Activated T-cell treated with anti-CD3 and anti-CD28 coated beads for 4 hours (primary cell): Measurements from ENCODE around the gene RBBP8NL.

Experiments
- DNase-seq: peaks from one replicate; pipeline ENCODE4 v3.0.0-alpha.2; 2020

Gene RBBP8NL

DNA sequence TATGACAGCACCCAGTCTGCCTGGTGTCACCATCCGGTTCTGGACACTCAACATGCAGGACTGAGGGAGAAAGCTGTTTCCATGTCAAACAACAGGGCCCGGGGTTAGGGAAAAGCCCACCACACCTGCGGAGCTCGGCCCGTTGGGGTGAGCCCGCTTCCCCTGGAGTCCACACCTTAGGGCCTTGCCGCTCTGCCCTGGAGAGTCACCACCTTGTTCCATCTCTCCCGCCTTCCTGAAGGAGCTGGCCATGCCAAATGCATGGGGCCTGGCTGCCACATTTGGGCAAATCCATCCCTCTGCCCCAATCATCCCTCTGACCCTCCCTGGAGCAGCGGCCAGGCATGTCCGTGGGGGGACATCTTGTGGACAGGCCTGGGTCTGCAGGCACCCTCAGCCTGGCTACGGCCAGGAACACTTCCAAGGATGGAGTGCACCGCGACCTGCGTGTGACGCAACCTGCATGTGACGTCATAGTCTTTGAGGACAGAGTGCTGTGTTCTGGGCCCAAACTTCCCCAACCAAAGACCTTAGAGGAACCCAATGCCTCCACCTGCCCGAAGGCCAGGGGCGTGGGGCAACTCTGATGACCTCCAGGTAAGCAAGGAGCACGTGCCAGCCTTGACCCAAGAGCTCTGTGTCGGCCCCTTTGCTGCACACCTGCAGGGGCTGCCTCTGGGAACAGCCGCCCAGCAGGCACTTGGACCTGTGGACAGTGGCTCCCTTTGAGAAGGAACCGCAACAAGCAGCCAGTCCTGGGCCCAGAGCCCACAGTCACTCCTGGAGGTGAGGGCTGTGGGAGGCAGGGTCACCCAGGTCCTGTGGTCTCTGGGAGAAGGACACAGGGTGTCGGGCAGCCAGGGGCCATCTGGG is 22.0 kb downstream of the RBBP8NL start:
- DNase-seq, result no peak

GRCh38 chr20:62404761-62405107 is 22.6 kb downstream of the RBBP8NL start:
- no peak for DNase-seq

DNA sequence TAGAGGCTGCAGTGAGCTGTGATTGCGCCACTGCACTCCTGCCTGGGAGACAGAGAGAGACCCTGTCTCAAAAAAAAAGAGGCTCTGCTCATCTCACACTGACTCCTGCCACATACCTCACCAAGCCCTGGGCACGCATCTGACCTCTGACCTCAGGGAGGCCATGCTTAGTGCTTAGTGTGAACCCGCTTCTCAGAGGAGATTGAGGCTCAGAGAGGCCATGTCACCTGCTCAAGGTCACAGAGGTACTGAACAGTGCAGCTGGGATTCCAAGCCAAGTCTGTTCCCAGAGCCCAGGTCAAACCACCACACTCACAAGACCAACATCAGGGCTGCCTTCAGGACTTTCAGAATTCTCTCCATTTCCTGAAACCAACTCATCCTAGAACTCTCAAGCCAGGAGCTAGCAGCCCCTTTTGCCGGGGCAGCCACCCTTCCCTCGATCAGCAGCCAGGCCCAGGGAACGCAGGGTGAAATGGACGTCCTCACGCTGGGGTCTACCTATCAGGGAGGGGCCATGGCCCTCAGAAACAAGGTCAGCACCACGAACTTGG is 23.1 kb downstream of the RBBP8NL start:
- no peak for DNase-seq

- DNase-seq, result no peak
Measured at GRCh38 chr20:62403331-62403730, 24.0 kb downstream of the RBBP8NL start.

GRCh38 chr20:62402456-62403150 is 24.7 kb downstream of the RBBP8NL start:
- no peak for DNase-seq

DNA sequence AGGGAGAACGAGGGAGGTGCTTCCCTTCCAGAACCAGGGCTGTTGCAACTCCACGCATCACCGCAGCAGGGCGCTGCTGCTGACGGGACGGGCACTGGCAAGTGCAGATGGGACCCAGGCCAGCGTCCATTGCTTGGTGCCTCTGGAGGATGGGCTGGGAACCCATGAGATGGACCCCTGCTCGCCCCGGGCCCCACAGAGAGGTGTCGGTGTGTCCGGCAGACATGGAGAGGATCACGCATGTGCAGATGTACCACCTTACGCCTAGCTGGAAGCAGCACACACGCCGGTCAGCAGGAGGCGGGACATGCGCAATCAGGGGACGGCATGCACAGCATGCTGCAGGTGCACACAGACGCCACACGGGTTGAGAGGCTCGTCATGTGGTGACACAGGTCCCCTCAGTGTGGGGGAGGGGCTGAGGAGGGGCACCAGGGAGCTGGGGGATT is 26.0 kb downstream of the RBBP8NL start:
- DNase-seq, result no peak

DNA sequence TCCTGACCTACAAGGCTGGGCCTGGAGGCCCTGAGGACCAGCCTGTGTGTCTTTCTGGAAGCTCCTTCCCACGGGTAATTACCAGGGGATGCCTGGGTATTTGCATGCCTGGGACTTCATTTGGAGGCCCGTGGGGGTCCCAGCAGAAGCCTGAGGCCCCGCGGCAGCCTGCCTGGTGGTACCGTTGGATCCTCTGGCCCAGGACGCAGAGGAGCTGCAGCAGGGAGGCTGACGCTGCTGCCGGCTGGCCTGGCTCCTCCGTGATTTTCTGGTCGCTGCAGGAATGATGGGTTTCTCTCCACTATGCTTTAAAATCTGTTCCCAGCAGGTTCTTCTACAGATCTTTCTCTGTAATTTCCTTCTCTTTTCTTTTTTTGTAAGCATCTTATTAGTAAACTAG is 26.8 kb downstream of the RBBP8NL start:
- DNase-seq, result no peak

DNA sequence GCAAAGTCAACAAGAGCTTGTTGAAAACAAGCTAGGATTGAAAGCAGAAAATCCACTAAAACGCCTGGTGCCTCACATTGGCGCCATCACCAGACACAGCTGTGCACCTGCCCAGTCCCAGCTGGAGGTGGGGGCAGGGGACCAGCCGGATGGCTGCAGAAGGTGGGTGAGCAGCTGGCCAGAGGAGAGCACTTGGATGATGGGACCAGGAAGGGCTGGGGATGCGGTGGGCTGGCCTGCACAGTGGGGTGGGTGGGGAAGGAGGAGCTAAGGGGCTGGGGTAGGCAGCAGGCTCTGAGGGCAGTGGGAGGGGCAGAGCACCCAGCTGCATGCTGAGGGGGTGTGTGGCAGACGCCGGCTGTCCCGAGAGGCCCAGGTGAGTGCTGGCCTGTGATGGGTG is 27.3 kb downstream of the RBBP8NL start:
- DNase-seq, result no peak

- no peak for DNase-seq
Measured at GRCh38 chr20:62398120-62398821, 29.1 kb downstream of the RBBP8NL start.

GRCh38 chr20:62396367-62397239 is 30.7 kb downstream of the RBBP8NL start:
- no peak for DNase-seq

- DNase-seq, result no peak
Measured at GRCh38 chr20:62395311-62396242, 31.8 kb downstream of the RBBP8NL start.

DNA sequence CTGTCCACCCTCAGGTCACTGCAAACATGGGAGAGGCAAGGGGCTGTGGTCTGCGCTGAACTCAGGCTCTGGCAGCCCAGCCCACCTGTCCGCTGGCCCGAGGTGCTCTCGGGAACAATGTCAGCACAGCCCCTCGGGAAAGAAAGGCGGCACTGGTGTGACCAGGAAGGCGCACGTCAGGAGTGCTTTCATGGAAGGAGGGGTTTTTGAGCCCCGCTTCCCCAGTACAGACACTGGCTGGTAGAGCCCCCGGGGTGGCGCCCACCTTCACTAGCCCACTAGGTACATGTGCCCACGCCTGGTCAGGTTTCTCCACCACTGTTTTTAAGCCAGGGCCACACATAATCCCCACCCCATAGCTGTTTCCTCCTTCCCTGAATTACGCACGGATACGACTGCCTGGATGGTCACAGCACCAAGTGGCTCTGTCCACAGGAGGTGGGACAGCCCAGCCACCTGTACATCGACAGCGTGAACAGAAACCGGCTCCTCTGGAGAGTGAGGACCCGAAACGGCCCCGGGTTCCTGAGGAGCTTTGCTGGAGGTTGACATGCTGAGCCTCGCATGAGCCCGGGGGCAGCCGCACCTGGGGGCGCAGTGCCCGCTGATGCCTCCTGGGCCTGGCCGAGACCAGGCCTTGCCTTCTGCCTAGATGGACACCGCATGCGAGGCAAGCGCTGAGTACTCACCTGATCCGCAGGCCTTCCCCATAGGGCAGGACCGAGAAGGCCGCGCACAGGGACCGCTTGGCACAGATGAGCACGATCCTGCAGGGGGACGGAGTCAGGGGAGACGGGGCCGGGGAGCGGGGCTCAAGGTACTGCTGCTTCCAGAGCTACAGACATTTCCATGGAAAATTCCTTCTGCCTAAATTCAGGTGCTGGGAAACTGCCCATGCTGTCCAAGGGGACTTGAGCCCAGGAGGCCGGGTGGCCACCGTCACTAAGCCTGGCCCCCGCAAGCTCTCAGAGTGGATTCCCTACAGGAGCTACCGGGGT is 32.8 kb downstream of the RBBP8NL start:
- DNase-seq, result no peak

- no peak for DNase-seq
Measured at GRCh38 chr20:62393830-62394229, 33.5 kb downstream of the RBBP8NL start.

GRCh38 chr20:62393335-62393665 is 34.0 kb downstream of the RBBP8NL start:
- no peak for DNase-seq

- no peak for DNase-seq
Measured at GRCh38 chr20:62392621-62393334, 34.6 kb downstream of the RBBP8NL start.

DNA sequence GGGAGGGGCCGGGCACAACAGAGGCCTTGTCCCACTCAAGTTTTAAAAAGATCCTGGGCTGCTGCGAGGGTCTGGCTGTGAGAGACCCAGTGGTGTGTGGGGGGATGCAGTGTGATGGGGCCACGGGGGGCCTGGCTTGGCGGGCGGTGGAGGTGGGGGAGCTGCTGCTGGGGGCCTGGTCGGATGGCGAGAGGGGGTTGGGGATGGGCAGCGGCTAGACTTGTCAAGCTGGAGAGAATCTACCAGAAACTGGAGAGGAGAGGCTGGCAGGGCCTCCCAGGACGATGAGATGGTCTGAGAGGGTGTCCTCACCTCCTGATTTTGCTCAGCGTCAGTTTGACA is 35.3 kb downstream of the RBBP8NL start:
- DNase-seq, result no peak

- no peak for DNase-seq
Measured at GRCh38 chr20:62391165-62392076, 35.9 kb downstream of the RBBP8NL start.
